ENCODE data around the gene FCHSD2.
"Not testable (repeated sequence)": the region's sequence is repeated elsewhere in the genome, so short reads cannot be mapped to it uniquely, and the experiment has no call there.

Gene FCHSD2

GRCh38 chr11:72925656-72926055 is 216.5 kb downstream of the FCHSD2 start:
- no peak overlapping the region for H3K4me3 ChIP-seq (ENCODE audit: insufficient read depth, low read depth, low read length, poor library complexity, severe bottlenecking)
- H3K27ac ChIP-seq (ENCODE audit: insufficient read depth, low read length, poor library complexity, severe bottlenecking), result no peak overlapping the region
- H3K36me3 ChIP-seq (ENCODE audit: control insufficient read depth, insufficient read depth, low read length), result peaks cover 3% of the 10 kb centered on the region

DNA sequence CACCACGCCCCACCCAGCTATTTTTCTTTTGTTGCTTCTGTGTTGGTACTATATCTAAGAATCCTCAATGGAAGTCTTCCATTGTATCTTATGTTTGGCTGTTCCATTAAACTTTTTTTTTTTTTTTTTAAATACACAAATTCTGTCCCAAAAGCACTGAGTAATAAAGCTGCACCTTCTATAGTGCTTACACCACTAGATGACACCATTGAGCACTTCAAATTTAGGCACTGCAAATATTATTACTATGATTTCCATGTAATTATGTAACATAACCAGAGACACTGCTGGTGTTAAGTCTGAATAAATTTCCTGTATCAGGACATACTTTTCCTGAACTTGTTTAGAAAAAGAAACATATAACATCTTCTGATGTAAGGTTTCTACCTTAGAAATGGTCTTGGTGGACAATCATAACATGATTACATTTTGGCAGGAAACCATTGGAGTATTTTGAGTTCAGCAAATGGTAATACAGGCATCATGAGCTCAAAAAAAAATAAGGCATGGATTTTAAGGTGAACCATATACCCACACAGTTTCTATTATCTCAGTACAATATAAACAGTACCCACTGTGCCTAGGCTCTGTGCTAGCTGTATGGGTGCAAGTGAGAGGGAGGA is 217.4 kb downstream of the FCHSD2 start:
- Histone ChIP-seq H3K36me3 (ENCODE audit: control insufficient read depth, insufficient read depth, low read length) (peaks cover 6% of the 10 kb centered on the region), H3K9me3 (ENCODE audit: control insufficient read depth, low read length) (no peaks in the 10 kb centered on the region), H3K27ac (ENCODE audit: insufficient read depth, low read length, poor library complexity, severe bottlenecking) (no peak overlapping the region), H3K4me3 (ENCODE audit: insufficient read depth, low read depth, low read length, poor library complexity, severe bottlenecking) (no peak overlapping the region), H3K27me3 (replicated peaks; ENCODE audit: control insufficient read depth, insufficient read depth, low read length, poor library complexity, severe bottlenecking) (no peaks in the 10 kb centered on the region), H3K4me1 (ENCODE audit: control insufficient read depth, insufficient read depth, low read length, poor library complexity, severe bottlenecking) (no peaks in the 10 kb centered on the region)
- DNase-seq, result no peak

More at GRCh38 chr11:72925656-72926055, 216.5 kb downstream of the FCHSD2 start:
- DNase-seq, result no peak
- H3K27me3 ChIP-seq (replicated peaks; ENCODE audit: control insufficient read depth, insufficient read depth, low read length, poor library complexity, severe bottlenecking), result no peaks in the 10 kb centered on the region
- no peaks in the 10 kb centered on the region for H3K9me3 ChIP-seq (ENCODE audit: control insufficient read depth, low read length)
- no peaks in the 10 kb centered on the region for H3K4me1 ChIP-seq (ENCODE audit: control insufficient read depth, insufficient read depth, low read length, poor library complexity, severe bottlenecking)

GRCh38 chr11:72921028-72921716 is 220.9 kb downstream of the FCHSD2 start:
- DNase-seq, result no peak
- H3K4me3 ChIP-seq (ENCODE audit: insufficient read depth, low read depth, low read length, poor library complexity, severe bottlenecking), result no peak overlapping the region
- H3K9me3 ChIP-seq (ENCODE audit: control insufficient read depth, low read length), result no peaks in the 10 kb centered on the region
- no peak overlapping the region for H3K27ac ChIP-seq (ENCODE audit: insufficient read depth, low read length, poor library complexity, severe bottlenecking)
- H3K4me1 ChIP-seq (ENCODE audit: control insufficient read depth, insufficient read depth, low read length, poor library complexity, severe bottlenecking), result no peaks in the 10 kb centered on the region
- H3K27me3 ChIP-seq (replicated peaks; ENCODE audit: control insufficient read depth, insufficient read depth, low read length, poor library complexity, severe bottlenecking), result no peaks in the 10 kb centered on the region
- H3K36me3 ChIP-seq (ENCODE audit: control insufficient read depth, insufficient read depth, low read length), result peaks cover 6% of the 10 kb centered on the region

- Histone ChIP-seq H3K27ac (ENCODE audit: insufficient read depth, low read length, poor library complexity, severe bottlenecking) (no peak overlapping the region), H3K9me3 (ENCODE audit: control insufficient read depth, low read length) (no peaks in the 10 kb centered on the region), H3K4me1 (ENCODE audit: control insufficient read depth, insufficient read depth, low read length, poor library complexity, severe bottlenecking) (no peaks in the 10 kb centered on the region), H3K27me3 (replicated peaks; ENCODE audit: control insufficient read depth, insufficient read depth, low read length, poor library complexity, severe bottlenecking) (no peaks in the 10 kb centered on the region), H3K4me3 (ENCODE audit: insufficient read depth, low read depth, low read length, poor library complexity, severe bottlenecking) (no peak overlapping the region), H3K36me3 (ENCODE audit: control insufficient read depth, insufficient read depth, low read length) (peaks cover 6% of the 10 kb centered on the region)
- DNase-seq, result no peak
These were observed 222.1 kb downstream of the FCHSD2 start for GRCh38 chr11:72920001-72920400.

- H3K27ac ChIP-seq (ENCODE audit: insufficient read depth, low read length, poor library complexity, severe bottlenecking), result no peak overlapping the region
These were observed 223.3 kb downstream of the FCHSD2 start for GRCh38 chr11:72918851-72919250.

DNA sequence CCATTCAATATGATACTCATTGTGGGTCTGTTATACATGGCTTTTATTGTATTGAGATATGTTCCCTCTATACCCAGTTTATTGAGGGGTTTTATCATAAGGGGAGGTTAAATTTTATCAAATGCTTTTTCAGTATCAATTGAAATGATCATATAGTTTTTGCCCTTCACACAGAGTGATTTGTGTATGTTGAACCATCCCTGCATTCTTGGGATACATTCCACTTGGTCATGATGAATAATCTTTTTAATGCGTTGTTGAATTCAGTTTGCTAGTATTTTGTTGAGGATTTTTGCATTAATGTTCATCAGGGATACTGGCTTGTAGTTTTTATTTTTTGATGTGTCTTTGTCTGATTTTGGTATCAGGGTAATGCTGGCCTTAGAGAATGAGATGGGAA is 229.9 kb downstream of the FCHSD2 start:
- H3K4me3 ChIP-seq (ENCODE audit: insufficient read depth, low read depth, low read length, poor library complexity, severe bottlenecking), result no peak overlapping the region
- no peaks in the 10 kb centered on the region for H3K4me1 ChIP-seq (ENCODE audit: control insufficient read depth, insufficient read depth, low read length, poor library complexity, severe bottlenecking)
- peaks cover 3% of the 10 kb centered on the region for H3K9me3 ChIP-seq (ENCODE audit: control insufficient read depth, low read length)
- H3K27me3 ChIP-seq (replicated peaks; ENCODE audit: control insufficient read depth, insufficient read depth, low read length, poor library complexity, severe bottlenecking), result no peaks in the 10 kb centered on the region
- peaks cover 5% of the 10 kb centered on the region for H3K36me3 ChIP-seq (ENCODE audit: control insufficient read depth, insufficient read depth, low read length)
- H3K27ac ChIP-seq (ENCODE audit: insufficient read depth, low read length, poor library complexity, severe bottlenecking), result no peak overlapping the region
- DNase-seq, result no peak

More at GRCh38 chr11:72918851-72919250, 223.3 kb downstream of the FCHSD2 start:
- peaks cover 6% of the 10 kb centered on the region for H3K36me3 ChIP-seq (ENCODE audit: control insufficient read depth, insufficient read depth, low read length)
- no peaks in the 10 kb centered on the region for H3K4me1 ChIP-seq (ENCODE audit: control insufficient read depth, insufficient read depth, low read length, poor library complexity, severe bottlenecking)
- H3K27me3 ChIP-seq (replicated peaks; ENCODE audit: control insufficient read depth, insufficient read depth, low read length, poor library complexity, severe bottlenecking), result no peaks in the 10 kb centered on the region
- no peak overlapping the region for H3K4me3 ChIP-seq (ENCODE audit: insufficient read depth, low read depth, low read length, poor library complexity, severe bottlenecking)
- H3K9me3 ChIP-seq (ENCODE audit: control insufficient read depth, low read length), result no peaks in the 10 kb centered on the region
- DNase-seq, result no peak

- H3K36me3 ChIP-seq (ENCODE audit: control insufficient read depth, insufficient read depth, low read length); H3K4me1 ChIP-seq (ENCODE audit: control insufficient read depth, insufficient read depth, low read length, poor library complexity, severe bottlenecking); H3K4me3 ChIP-seq (ENCODE audit: insufficient read depth, low read depth, low read length, poor library complexity, severe bottlenecking); H3K9me3 ChIP-seq (ENCODE audit: control insufficient read depth, low read length); H3K27me3 ChIP-seq (replicated peaks; ENCODE audit: control insufficient read depth, insufficient read depth, low read length, poor library complexity, severe bottlenecking); DNase-seq; H3K27ac ChIP-seq (ENCODE audit: insufficient read depth, low read length, poor library complexity, severe bottlenecking): not testable (repeated sequence)
These were observed 232.3 kb downstream of the FCHSD2 start for GRCh38 chr11:72909558-72910388.

DNA sequence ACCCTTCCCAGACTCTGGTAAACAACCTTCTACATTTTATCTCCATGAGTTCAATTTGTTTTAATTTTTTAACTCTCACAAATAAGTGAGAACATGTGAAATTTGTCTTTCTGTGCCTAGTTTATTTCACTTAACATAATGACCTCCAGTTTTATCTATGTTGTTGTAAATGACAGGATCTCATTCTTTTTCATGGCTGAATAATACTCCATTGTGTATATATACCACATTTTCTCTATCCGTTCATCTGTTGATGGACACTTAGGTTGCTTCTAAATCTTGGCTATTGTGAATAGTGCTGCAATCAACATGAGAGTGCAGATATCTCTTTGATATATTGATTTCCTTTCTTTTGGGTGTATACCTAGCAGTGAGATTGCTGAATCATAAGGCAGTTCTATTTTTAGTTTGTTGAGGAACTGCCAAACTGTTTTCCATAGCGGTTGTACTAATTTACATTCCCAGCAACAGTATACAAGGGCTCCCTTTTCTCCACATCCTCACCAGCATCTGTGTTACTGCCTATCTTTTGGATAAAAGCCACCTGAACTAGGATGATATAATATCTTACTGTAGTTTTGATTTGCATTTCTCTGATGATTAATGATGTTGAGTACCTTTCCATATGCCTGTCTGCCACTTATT is 234.0 kb downstream of the FCHSD2 start:
- Histone ChIP-seq H3K36me3 (ENCODE audit: control insufficient read depth, insufficient read depth, low read length) (peaks cover 5% of the 10 kb centered on the region), H3K4me1 (ENCODE audit: control insufficient read depth, insufficient read depth, low read length, poor library complexity, severe bottlenecking) (no peaks in the 10 kb centered on the region), H3K9me3 (ENCODE audit: control insufficient read depth, low read length) (peaks cover 3% of the 10 kb centered on the region), H3K27me3 (replicated peaks; ENCODE audit: control insufficient read depth, insufficient read depth, low read length, poor library complexity, severe bottlenecking) (no peaks in the 10 kb centered on the region), H3K4me3 (ENCODE audit: insufficient read depth, low read depth, low read length, poor library complexity, severe bottlenecking) (no peak overlapping the region), H3K27ac (ENCODE audit: insufficient read depth, low read length, poor library complexity, severe bottlenecking) (no peak overlapping the region)
- DNase-seq, result no peak

DNA sequence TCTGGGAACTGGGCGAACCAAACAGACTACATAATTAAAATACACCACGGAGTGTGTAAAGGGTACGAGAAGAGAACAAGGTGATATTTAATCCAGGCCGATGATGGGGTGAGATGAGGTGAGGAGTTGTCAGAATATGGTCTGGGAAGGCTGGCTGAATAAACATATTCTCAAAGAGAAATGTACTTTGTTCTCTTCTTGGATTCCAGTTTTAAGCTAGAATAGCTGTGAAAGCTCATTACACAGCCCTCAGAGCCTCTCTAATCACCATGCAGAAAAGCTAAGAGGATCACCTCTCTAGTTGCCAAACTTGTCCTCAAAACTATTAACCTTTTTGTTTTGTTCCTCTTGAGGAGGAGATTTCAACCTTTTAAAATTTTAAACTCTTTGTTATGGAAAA is 238.1 kb downstream of the FCHSD2 start:
- no peak overlapping the region for H3K27ac ChIP-seq (ENCODE audit: insufficient read depth, low read length, poor library complexity, severe bottlenecking)
- H3K9me3 ChIP-seq (ENCODE audit: control insufficient read depth, low read length), result no peaks in the 10 kb centered on the region
- H3K4me3 ChIP-seq (ENCODE audit: insufficient read depth, low read depth, low read length, poor library complexity, severe bottlenecking), result no peak overlapping the region
- no peaks in the 10 kb centered on the region for H3K36me3 ChIP-seq (ENCODE audit: control insufficient read depth, insufficient read depth, low read length)
- no peaks in the 10 kb centered on the region for H3K4me1 ChIP-seq (ENCODE audit: control insufficient read depth, insufficient read depth, low read length, poor library complexity, severe bottlenecking)
- no peak for DNase-seq
- no peaks in the 10 kb centered on the region for H3K27me3 ChIP-seq (replicated peaks; ENCODE audit: control insufficient read depth, insufficient read depth, low read length, poor library complexity, severe bottlenecking)

Measured in effector memory CD4-positive, alpha-beta T cell (primary cell).